ENCODE data around the gene SSR4.
"Not testable (repeated sequence)": the region's sequence is repeated elsewhere in the genome, so short reads cannot be mapped to it uniquely, and the experiment has no call there.

The SSR4 gene

GRCh38 chrX:153806999-153807575, 12.6 kb downstream of the SSR4 start:
- no peak for DNase-seq (ENCODE audit: low read depth in 1 of 2, low spot score in 1 of 2)
- no peak for TF ChIP-seq JUND (IDR thresholded peaks at IDR 0.05; ENCODE audit: low read depth)
- in situ Hi-C loops (cut with HindIII; ENCODE audit: low pct_unique_long_range_greater_than_20kb, low sequenced_read_pairs): no loop called here

GRCh38 chrX:153807976-153808375, 13.5 kb downstream of the SSR4 start:
- in situ Hi-C loops (cut with HindIII; ENCODE audit: low pct_unique_long_range_greater_than_20kb, low sequenced_read_pairs): no loop called here
- TF ChIP-seq JUND (IDR thresholded peaks at IDR 0.05; ENCODE audit: low read depth): no peak
- no peak for DNase-seq (ENCODE audit: low read depth in 1 of 2, low spot score in 1 of 2)

GRCh38 chrX:153812220-153812619, 17.8 kb downstream of the SSR4 start:
- no peak for DNase-seq (ENCODE audit: low read depth in 1 of 2, low spot score in 1 of 2)
- in situ Hi-C loops (cut with HindIII; ENCODE audit: low pct_unique_long_range_greater_than_20kb, low sequenced_read_pairs): no loop called here
- no peak for TF ChIP-seq JUND (IDR thresholded peaks at IDR 0.05; ENCODE audit: low read depth)

GRCh38 chrX:153813161-153813560, 18.7 kb downstream of the SSR4 start:
- no peak for TF ChIP-seq JUND (IDR thresholded peaks at IDR 0.05; ENCODE audit: low read depth)
- DNase-seq (ENCODE audit: low read depth in 1 of 2, low spot score in 1 of 2): no peak
- in situ Hi-C loops (cut with HindIII; ENCODE audit: low pct_unique_long_range_greater_than_20kb, low sequenced_read_pairs): no loop called here

- no peak for TF ChIP-seq JUND (IDR thresholded peaks at IDR 0.05; ENCODE audit: low read depth)
- DNase-seq (ENCODE audit: low read depth in 1 of 2, low spot score in 1 of 2): no peak
- in situ Hi-C loops (cut with HindIII; ENCODE audit: low pct_unique_long_range_greater_than_20kb, low sequenced_read_pairs): no loop called here
Measured at GRCh38 chrX:153814591-153815315, 20.3 kb downstream of the SSR4 start.

GRCh38 chrX:153816831-153817690, 22.6 kb downstream of the SSR4 start:
- TF ChIP-seq JUND (IDR thresholded peaks at IDR 0.05; ENCODE audit: low read depth): no peak
- DNase-seq (ENCODE audit: low read depth in 1 of 2, low spot score in 1 of 2): no peak
- in situ Hi-C loops (cut with HindIII; ENCODE audit: low pct_unique_long_range_greater_than_20kb, low sequenced_read_pairs): no loop called here

- in situ Hi-C loops (cut with HindIII; ENCODE audit: low pct_unique_long_range_greater_than_20kb, low sequenced_read_pairs); DNase-seq (ENCODE audit: low read depth in 1 of 2, low spot score in 1 of 2): not testable (repeated sequence)
Measured at GRCh38 chrX:153818064-153818463, 23.6 kb downstream of the SSR4 start.

GRCh38 chrX:153818571-153819383, 24.3 kb downstream of the SSR4 start:
- TF ChIP-seq JUND (IDR thresholded peaks at IDR 0.05; ENCODE audit: low read depth): no peak
- peak; percentile 16 to 51 for DNase-seq (ENCODE audit: low read depth in 1 of 2, low spot score in 1 of 2)
- in situ Hi-C loops (cut with HindIII; ENCODE audit: low pct_unique_long_range_greater_than_20kb, low sequenced_read_pairs): no loop called here

- in situ Hi-C loops (cut with HindIII; ENCODE audit: low pct_unique_long_range_greater_than_20kb, low sequenced_read_pairs): no loop called here
- TF ChIP-seq JUND (IDR thresholded peaks at IDR 0.05; ENCODE audit: low read depth): no peak
- no peak for DNase-seq (ENCODE audit: low read depth in 1 of 2, low spot score in 1 of 2)
Measured at GRCh38 chrX:153819384-153820040, 25.0 kb downstream of the SSR4 start.

- no peak for TF ChIP-seq JUND (IDR thresholded peaks at IDR 0.05; ENCODE audit: low read depth)
- no peak for DNase-seq (ENCODE audit: low read depth in 1 of 2, low spot score in 1 of 2)
- in situ Hi-C loops (cut with HindIII; ENCODE audit: low pct_unique_long_range_greater_than_20kb, low sequenced_read_pairs): no loop called here
Measured at GRCh38 chrX:153820601-153821000, 26.1 kb downstream of the SSR4 start.

- in situ Hi-C loops (cut with HindIII; ENCODE audit: low pct_unique_long_range_greater_than_20kb, low sequenced_read_pairs): no loop called here
Measured at GRCh38 chrX:153821066-153821465, 26.6 kb downstream of the SSR4 start.

GRCh38 chrX:153824348-153824747, 29.9 kb downstream of the SSR4 start:
- in situ Hi-C loops (cut with HindIII; ENCODE audit: low pct_unique_long_range_greater_than_20kb, low sequenced_read_pairs): no loop called here
- no peak for TF ChIP-seq JUND (IDR thresholded peaks at IDR 0.05; ENCODE audit: low read depth)
- no peak for DNase-seq (ENCODE audit: low read depth in 1 of 2, low spot score in 1 of 2)

More at GRCh38 chrX:153821066-153821465, 26.6 kb downstream of the SSR4 start:
- no peak for DNase-seq (ENCODE audit: low read depth in 1 of 2, low spot score in 1 of 2)
- no peak for TF ChIP-seq JUND (IDR thresholded peaks at IDR 0.05; ENCODE audit: low read depth)
